HEK293 (cell line): Measurements from ENCODE around the gene TLE2.
"Not testable (repeated sequence)": the region's sequence is repeated elsewhere in the genome, so short reads cannot be mapped to it uniquely, and the experiment has no call there.

Experiments
- CTCF ChIP-seq: fragments of 450-650 bp; formaldehyde crosslinking; IDR thresholded peaks from 2 replicates; pipeline ENCODE4 v1.5.1; 2016; ENCODE audit warnings: missing biosample characterization, missing genetic modification characterization
- GLI4 ChIP-seq: fragments of 450-650 bp; formaldehyde crosslinking; IDR thresholded peaks from 2 replicates; pipeline ENCODE4 v1.5.1; 2016; ENCODE audit warnings: missing biosample characterization, missing genetic modification characterization
- PRDM4 ChIP-seq: fragments of 450-650 bp; formaldehyde crosslinking; IDR thresholded peaks from 2 replicates; pipeline ENCODE4 v1.5.1; 2017; ENCODE audit warnings: missing biosample characterization, missing genetic modification characterization
- SALL2 ChIP-seq: fragments of 450-650 bp; formaldehyde crosslinking; IDR thresholded peaks from 2 replicates; pipeline ENCODE4 v1.5.0; 2017; ENCODE audit warnings: missing biosample characterization, mild to moderate bottlenecking, missing genetic modification characterization, borderline replicate concordance
- YY1 ChIP-seq: fragments of 450-650 bp; formaldehyde crosslinking; IDR thresholded peaks from 2 replicates; pipeline ENCODE4 v1.5.1; 2018; ENCODE audit warnings: missing biosample characterization, missing genetic modification characterization
- ZBTB1 ChIP-seq: fragments of 450-650 bp; formaldehyde crosslinking; IDR thresholded peaks from 2 replicates; pipeline ENCODE4 v1.5.1; 2016; ENCODE audit warnings: missing biosample characterization, missing genetic modification characterization
- ZNF146 ChIP-seq: fragments of 450-650 bp; formaldehyde crosslinking; IDR thresholded peaks from 2 replicates; pipeline ENCODE4 v1.5.1; 2016; ENCODE audit warnings: missing biosample characterization, missing genetic modification characterization
- ZNF280C ChIP-seq: fragments of 450-650 bp; formaldehyde crosslinking; IDR thresholded peaks from 2 replicates; pipeline ENCODE4 v1.5.1; 2016; ENCODE audit warnings: missing biosample characterization, missing genetic modification characterization
- ZNF341 ChIP-seq: fragments of 450-650 bp; formaldehyde crosslinking; IDR thresholded peaks from 2 replicates; pipeline ENCODE4; 2016; ENCODE audit warnings: low read depth, missing biosample characterization, missing genetic modification characterization
- ZNF501 ChIP-seq: fragments of 450-650 bp; formaldehyde crosslinking; IDR thresholded peaks from 2 replicates; pipeline ENCODE4 v1.5.1; 2016; ENCODE audit warnings: missing biosample characterization, missing genetic modification characterization
- ZNF629 ChIP-seq: fragments of 450-650 bp; formaldehyde crosslinking; IDR thresholded peaks from 2 replicates; pipeline ENCODE4 v1.5.1; 2017; ENCODE audit warnings: missing biosample characterization, missing genetic modification characterization
- ZNF645 ChIP-seq: fragments of 450-650 bp; formaldehyde crosslinking; IDR thresholded peaks from 2 replicates; pipeline ENCODE4; 2016; ENCODE audit warnings: missing biosample characterization, missing genetic modification characterization
- ZNF660 ChIP-seq: fragments of 450-650 bp; IDR thresholded peaks from 2 replicates; pipeline ENCODE4 v1.5.1; 2018; ENCODE audit warnings: missing biosample characterization, mild to moderate bottlenecking, missing genetic modification characterization

GRCh38 chr19:2992333-2992732 is 36.7 kb downstream of the TLE2 start:
- TF ChIP-seq CTCF; ZNF280C; GLI4; PRDM4 (tag by site-specific recombination); ZBTB1 (tag by site-specific recombination); ZNF501; SALL2 (tag by site-specific recombination); ZNF629 (tag by site-specific recombination); ZNF146; YY1 (tag by site-specific recombination); ZNF660 (tag by site-specific recombination); ZNF341 (tag by site-specific recombination); ZNF645: not testable (repeated sequence)
